ENCODE results near the gene MRPL38. TPM values are rescaled to one million over a fixed set of nuclear protein-coding genes. Genes with fewer than 3 reads are reported as not detected.

MRPL38 gene
- total RNA-seq, 1 experiment from 2014 or later = 108 TPM

GRCh38 chr17:75909812-75910274, 5.2 kb upstream of the MRPL38 start:
- TF ChIP-seq CTCF (conservative IDR thresholded peaks at IDR 0.05) = no peak
- no peaks in the 10 kb centered on the region for H3K79me2 ChIP-seq (ENCODE audit: insufficient read depth, low read length)
- no peaks in the 10 kb centered on the region for H3K9me3 ChIP-seq (ENCODE audit: control insufficient read depth, low read depth, low read length)
- H3K4ac ChIP-seq (ENCODE audit: low read depth, low read length) = no peak overlapping the region
- no peak overlapping the region for H3K4me2 ChIP-seq (ENCODE audit: insufficient read depth, insufficient read length, low read length)
- no peak overlapping the region for H3K27ac ChIP-seq (ENCODE audit: insufficient read length, low read depth, low read length)
- no peak overlapping the region for H3T11ph ChIP-seq (ENCODE audit: low read length)
- no peaks in the 10 kb centered on the region for H4K20me1 ChIP-seq (ENCODE audit: control insufficient read depth, insufficient read depth, insufficient read length)
- peaks cover 3% of the 10 kb centered on the region for H3K23me2 ChIP-seq (ENCODE audit: insufficient read length, low read depth, low read length, poor library complexity, severe bottlenecking)
- no peak overlapping the region for H2AK5ac ChIP-seq (ENCODE audit: insufficient read length, low read length)
- Mint-ChIP-seq H3K4me1 (peaks cover 5% of the 10 kb centered on the region in 2 experiments; a peak in 2 of 4 replicates), H3K27ac (peak overlapping the region in 2 of 3 experiments; percentile 82 to 92; a peak in 2 of 7 replicates), H3K27me3 (ENCODE audit: low read depth) (no peaks in the 10 kb centered on the region), H3K4me3 (no peak overlapping the region), H3K36me3 (ENCODE audit: insufficient read depth in 1 of 3, low read depth in 3 of 3) (peaks cover 0 to 7% (median 2%) of the 10 kb centered on the region in 3 experiments; a peak in 4 of 7 replicates), H3K9me3 (no peaks in the 10 kb centered on the region)
- H4K8ac ChIP-seq (replicated peaks; ENCODE audit: insufficient read length, low read depth, low read length) = no peak overlapping the region
- H3K4me1 ChIP-seq (ENCODE audit: insufficient read depth, low read length) = no peaks in the 10 kb centered on the region
- H4K91ac ChIP-seq (ENCODE audit: insufficient read length, low read depth, low read length) = no peak overlapping the region
- no peak overlapping the region for H2BK20ac ChIP-seq (ENCODE audit: low read depth, low read length, poor library complexity, severe bottlenecking)
- no peak overlapping the region for H3K23ac ChIP-seq (ENCODE audit: insufficient read length, low read depth, low read length)
- no peak overlapping the region for H2BK120ac ChIP-seq (ENCODE audit: low read depth, low read length, poor library complexity, severe bottlenecking)
- H3K56ac ChIP-seq (ENCODE audit: insufficient read length, low read depth, low read length) = no peak overlapping the region
- H3K9ac ChIP-seq (ENCODE audit: extremely low read depth, insufficient read length, low read length) = no peak overlapping the region
- no peak overlapping the region for H2AFZ ChIP-seq (ENCODE audit: low read length)
- H3K79me1 ChIP-seq (ENCODE audit: insufficient read depth, low read depth, low read length, poor library complexity, severe bottlenecking) = no peaks in the 10 kb centered on the region
- no peak overlapping the region for H4K5ac ChIP-seq (ENCODE audit: insufficient read length, low read depth, low read length)
- H3K27me3 ChIP-seq (ENCODE audit: insufficient read depth, low read length) = no peaks in the 10 kb centered on the region
- H2BK12ac ChIP-seq (ENCODE audit: insufficient read length, low read depth, low read length) = no peak overlapping the region
- no peak overlapping the region for H3K18ac ChIP-seq (ENCODE audit: insufficient read length, low read depth, low read length)
- WGBS (ENCODE audit: extremely low coverage, insufficient read length, low lambda C conversion rate) = no CpG with 5 or more reads among the region's 11 CpGs
- H2BK5ac ChIP-seq (ENCODE audit: insufficient read length, low read length) = no peak overlapping the region
- no peak for DNase-seq
- no peak overlapping the region; the same call in 1 of the 2 replicates for H3K14ac ChIP-seq (ENCODE audit: insufficient read depth, low read length)
- no peak overlapping the region for H2BK15ac ChIP-seq (ENCODE audit: low read depth, low read length)
